ENCODE data around the gene H2BW1.
"Not testable (repeated sequence)": the region's sequence is repeated elsewhere in the genome, so short reads cannot be mapped to it uniquely, and the experiment has no call there.

Gene H2BW1

DNA sequence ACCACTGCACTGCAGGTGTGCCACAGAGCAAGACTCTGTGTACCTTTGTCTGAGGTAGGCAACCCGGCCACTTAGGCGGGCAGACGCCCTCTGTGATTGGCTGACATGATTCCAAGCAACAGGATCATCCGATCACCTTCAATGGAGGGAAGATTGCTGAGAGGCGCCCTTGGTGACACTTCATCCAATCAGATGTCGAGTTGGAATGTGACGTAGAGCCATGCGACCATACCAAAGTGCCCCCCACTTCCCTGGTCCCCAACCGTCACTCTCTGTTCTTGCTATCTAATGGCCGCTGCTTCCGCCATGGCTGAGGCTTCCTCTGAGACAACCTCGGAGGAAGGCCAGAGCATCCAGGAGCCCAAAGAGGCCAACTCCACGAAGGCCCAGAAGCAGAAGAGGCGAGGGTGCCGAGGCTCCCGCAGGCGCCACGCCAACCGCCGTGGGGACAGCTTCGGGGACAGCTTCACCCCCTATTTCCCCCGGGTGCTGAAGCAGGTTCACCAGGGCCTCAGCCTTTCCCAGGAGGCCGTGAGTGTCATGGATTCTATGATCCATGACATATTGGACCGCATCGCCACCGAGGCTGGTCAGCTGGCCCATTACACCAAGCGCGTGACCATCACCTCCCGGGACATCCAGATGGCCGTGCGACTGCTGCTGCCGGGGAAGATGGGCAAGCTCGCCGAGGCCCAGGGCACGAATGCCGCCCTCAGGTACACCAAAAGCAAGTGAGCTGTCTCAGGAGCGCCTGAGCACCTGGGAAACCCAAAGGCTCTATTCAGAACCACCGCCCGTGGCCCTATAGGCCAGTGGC is 26.4 kb upstream of the H2BW1 start, which contains the start of gene H2BW2:
H2BW2 (plus strand) TSS at position 268 of the 817 bp plus-strand sequence; CDS start at position 307, 39 bp downstream.
- Histone ChIP-seq H3K4me3 (no peak within 1 kb of the TSS), H3K36me3 (no peaks in the 10 kb centered on the region), H3K9me3 (no peaks in the 10 kb centered on the region), H3K27ac (no peak within 1 kb of the TSS), H3K4me1 (no peaks in the 10 kb centered on the region), H3K27me3 (no peaks in the 10 kb centered on the region)
- intact Hi-C loops (cut with DNase I; ENCODE audit: low total_unique reads): no loop called here
- TF ChIP-seq, protein P1, sequence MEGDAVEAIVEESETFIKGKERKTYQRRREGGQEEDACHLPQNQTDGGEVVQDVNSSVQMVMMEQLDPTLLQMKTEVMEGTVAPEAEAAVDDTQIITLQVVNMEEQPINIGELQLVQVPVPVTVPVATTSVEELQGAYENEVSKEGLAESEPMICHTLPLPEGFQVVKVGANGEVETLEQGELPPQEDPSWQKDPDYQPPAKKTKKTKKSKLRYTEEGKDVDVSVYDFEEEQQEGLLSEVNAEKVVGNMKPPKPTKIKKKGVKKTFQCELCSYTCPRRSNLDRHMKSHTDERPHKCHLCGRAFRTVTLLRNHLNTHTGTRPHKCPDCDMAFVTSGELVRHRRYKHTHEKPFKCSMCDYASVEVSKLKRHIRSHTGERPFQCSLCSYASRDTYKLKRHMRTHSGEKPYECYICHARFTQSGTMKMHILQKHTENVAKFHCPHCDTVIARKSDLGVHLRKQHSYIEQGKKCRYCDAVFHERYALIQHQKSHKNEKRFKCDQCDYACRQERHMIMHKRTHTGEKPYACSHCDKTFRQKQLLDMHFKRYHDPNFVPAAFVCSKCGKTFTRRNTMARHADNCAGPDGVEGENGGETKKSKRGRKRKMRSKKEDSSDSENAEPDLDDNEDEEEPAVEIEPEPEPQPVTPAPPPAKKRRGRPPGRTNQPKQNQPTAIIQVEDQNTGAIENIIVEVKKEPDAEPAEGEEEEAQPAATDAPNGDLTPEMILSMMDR (IDR thresholded peaks at IDR 0.05): no peak
- no peak for DNase-seq

DNA sequence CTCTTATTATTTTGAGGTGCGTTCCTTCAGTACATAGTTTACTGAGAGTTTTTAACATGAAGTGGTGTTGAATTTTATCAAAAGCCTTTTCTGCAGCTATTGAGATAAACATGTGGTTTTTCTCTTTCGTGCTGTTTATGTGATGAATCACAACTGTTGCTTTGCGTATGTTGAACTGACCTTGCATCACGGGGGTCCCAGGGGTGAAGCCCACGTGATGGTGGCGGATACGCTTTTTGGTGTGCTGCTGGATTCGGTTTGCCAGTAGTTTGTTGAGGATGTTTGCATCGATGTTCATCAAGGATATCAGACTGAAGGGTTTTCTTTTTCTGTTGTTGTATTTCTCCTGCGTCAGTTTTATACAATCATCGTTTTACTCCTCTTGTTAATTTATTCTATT is 4.6 kb upstream of the H2BW1 start:
- intact Hi-C loops (cut with DNase I; ENCODE audit: low total_unique reads): no loop called here
- peaks cover 0 to 7% (median 0%) of the 10 kb centered on the region in 3 donors for H3K9me3 ChIP-seq
- no peaks in the 10 kb centered on the region for H3K27me3 ChIP-seq
- TF ChIP-seq, protein P1 (IDR thresholded peaks at IDR 0.05): no peak
- no peak overlapping the region for H3K4me3 ChIP-seq
- H3K27ac ChIP-seq: no peak overlapping the region
- DNase-seq: no peak
- H3K4me1 ChIP-seq: no peaks in the 10 kb centered on the region
- H3K36me3 ChIP-seq: no peaks in the 10 kb centered on the region

DNA sequence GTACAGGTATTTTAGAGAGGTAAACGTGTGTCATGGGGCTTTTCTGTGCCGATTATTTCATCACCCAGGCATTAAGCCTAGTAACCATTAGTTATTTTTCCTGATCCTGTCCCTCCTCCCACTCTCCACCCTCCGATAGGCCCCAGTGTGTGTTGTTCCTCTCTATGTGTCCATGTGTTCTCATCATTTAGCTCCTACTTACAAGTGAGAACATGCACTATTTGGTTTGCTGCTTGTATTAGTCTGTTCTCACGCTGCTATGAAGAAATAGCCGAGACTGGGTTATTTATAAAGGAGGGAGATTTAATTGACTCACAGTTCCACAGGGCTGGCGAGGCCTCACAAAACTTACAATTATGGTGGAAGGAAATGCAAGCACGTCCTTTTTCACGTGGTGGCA is 2.1 kb upstream of the H2BW1 start:
- not testable (repeated sequence) for H3K9me3 ChIP-seq, H3K4me3 ChIP-seq

DNA sequence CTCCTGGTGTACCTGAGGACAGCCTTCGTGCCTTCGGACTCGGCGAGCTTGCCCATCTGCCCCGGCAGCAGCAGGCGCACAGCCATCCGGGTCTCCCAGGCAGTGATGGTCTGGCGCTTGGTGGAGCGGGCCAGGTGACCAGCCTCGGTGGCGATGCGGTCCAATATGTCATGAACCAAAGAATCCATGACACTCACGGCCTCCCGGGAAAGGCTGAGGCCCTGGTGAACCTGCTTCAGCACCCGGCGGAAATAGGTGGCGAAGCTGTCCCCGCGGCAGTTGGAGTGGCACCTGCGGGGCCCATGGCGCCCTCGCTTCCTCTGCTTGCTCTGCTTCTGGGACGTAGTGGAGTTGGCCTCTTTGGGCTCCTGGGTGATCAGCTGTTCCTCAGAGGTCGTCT is 350 bp downstream of the H2BW1 start:
- Histone ChIP-seq H3K36me3 (no peaks in the 10 kb centered on the region), H3K27me3 (no peaks in the 10 kb centered on the region), H3K27ac (no peak overlapping the region), H3K4me1 (no peaks in the 10 kb centered on the region), H3K9me3 (no peaks in the 10 kb centered on the region), H3K4me3 (no peak overlapping the region)
- TF ChIP-seq, protein P1 (IDR thresholded peaks at IDR 0.05): no peak
- no peak for DNase-seq
- intact Hi-C loops (cut with DNase I; ENCODE audit: low total_unique reads): loop anchor here (5.0 kb wide), 2 partner anchors 1271 to 1669 kb away; no protein-coding TSS in a partner anchor

More for the DNA sequence above, 2.1 kb upstream of the H2BW1 start:
- DNase-seq; H3K27me3 ChIP-seq; intact Hi-C loops (cut with DNase I; ENCODE audit: low total_unique reads); H3K27ac ChIP-seq; H3K36me3 ChIP-seq; H3K4me1 ChIP-seq: not testable (repeated sequence)

DNA sequence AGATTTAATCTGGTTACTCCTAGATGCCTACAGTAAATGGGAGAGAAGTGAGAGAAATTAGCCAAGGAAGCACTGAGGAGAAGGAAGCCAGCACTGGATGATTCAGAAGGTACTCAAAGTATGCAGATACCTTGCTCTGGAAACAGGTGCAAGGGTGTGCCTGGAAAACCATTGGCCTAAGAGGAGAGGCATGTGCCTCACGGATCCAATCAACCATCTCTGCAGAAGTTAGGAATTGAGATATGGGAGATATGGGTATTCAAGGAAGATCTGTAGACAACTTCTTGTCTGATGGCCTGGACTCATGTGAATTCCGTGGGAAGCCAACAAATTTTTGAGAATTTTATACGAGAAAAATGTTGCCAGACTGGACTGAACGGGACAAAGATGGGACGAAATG is 4.7 kb downstream of the H2BW1 start:
- TF ChIP-seq, protein P1 (IDR thresholded peaks at IDR 0.05): no peak
- no peak overlapping the region for H3K27ac ChIP-seq
- intact Hi-C loops (cut with DNase I; ENCODE audit: low total_unique reads): no loop called here
- H3K4me3 ChIP-seq: no peak overlapping the region
- H3K36me3 ChIP-seq: no peaks in the 10 kb centered on the region
- H3K4me1 ChIP-seq: no peaks in the 10 kb centered on the region
- H3K9me3 ChIP-seq: no peaks in the 10 kb centered on the region
- no peak for DNase-seq
- H3K27me3 ChIP-seq: no peaks in the 10 kb centered on the region

DNA sequence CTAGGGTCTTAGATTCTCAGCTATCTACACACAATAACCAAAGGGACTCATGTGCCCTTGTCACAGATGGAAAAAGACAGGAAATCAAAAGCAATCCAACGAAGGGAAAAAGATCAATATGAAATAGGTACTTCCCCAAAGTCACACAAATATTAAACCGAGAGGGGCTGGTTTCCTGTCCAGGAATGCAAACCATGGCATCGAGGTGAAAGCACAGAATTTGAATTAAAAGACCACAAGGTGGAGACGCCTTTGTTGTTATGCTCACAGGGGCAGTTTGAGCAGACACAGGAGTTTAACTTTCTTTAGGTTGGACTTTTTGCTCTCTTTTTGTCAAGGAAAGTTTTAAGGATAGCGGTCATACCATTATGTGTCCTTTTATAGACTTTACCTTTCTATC is 14.3 kb downstream of the H2BW1 start:
- intact Hi-C loops (cut with DNase I; ENCODE audit: low total_unique reads): no loop called here
- no peaks in the 10 kb centered on the region for H3K36me3 ChIP-seq
- peaks cover 0 to 18% (median 0%) of the 10 kb centered on the region in 4 donors for H3K4me1 ChIP-seq
- no peak overlapping the region for H3K27ac ChIP-seq
- no peak for DNase-seq
- H3K27me3 ChIP-seq: no peaks in the 10 kb centered on the region
- TF ChIP-seq, protein P1 (IDR thresholded peaks at IDR 0.05): no peak
- H3K4me3 ChIP-seq: no peak overlapping the region
- no peaks in the 10 kb centered on the region for H3K9me3 ChIP-seq

DNA sequence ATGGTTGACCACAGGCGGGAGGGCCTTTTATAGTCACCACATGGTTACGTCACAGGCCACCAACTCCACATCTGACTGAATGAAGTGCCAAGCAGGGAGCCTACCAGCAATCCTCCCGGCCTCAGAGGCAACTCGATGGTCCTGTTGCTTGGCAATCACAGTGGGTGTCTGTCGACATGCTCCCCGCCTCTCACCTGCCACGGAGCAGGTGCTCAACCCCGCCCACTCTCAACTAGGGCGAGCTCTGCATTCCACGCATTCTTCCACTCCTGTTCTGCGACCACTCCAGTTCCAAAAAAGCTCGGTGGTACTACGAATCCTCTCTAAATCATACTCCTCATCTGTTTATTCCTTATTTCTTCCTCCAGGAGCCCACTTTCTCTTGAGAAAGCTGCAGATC is 30.0 kb downstream of the H2BW1 start:
- intact Hi-C loops (cut with DNase I; ENCODE audit: low total_unique reads); DNase-seq; H3K27ac ChIP-seq; H3K9me3 ChIP-seq; H3K4me3 ChIP-seq; H3K27me3 ChIP-seq; H3K36me3 ChIP-seq; H3K4me1 ChIP-seq: not testable (repeated sequence)

DNA sequence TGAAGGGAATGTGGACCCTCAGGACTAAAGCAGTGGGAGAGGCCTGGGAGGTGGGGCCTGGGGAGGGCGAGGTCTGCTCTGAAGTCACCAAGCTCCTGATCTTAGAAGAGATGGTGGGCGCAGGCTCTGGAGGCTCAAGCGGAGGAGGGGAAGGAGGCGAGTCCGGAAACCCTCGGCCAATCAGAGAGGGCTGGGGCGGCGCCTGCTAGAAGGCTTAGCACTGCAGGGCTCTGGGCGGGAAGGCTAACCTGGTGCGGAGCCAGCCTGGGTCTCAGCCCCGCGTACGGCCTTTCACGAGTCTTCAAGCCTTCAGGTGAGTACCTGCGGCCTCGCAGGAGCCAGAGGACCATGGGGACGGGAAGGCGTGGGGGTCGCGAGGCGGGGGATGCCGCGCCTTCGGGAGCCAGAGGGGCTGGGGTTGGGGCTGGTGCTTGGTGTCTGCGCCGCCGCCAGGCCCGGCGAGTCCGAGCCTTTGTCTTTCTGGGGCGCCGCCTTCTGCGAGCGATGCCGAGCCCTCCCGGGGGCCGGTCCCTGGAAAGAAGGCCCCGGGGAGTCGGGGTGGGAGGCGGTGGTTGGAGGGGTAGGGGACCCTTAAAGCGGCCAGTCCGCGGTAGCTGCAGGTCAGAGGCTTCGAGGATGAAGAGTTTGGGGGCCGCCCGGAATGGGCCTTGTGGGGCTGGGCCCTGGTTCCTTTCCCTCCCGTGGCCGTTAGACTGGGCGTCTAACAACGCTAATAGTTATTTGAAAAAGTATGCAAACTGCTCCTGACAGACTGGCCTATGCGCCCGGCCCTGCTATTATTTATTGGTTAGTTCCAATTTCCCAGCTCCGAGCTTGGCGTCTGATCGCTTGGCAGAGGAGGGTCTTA is 50.9 kb downstream of the H2BW1 start, which contains the start of gene TMSB15B:
TMSB15B (plus strand) TSS at position 217 of the 868 bp plus-strand sequence.
- intact Hi-C loops (cut with DNase I; ENCODE audit: low total_unique reads): not testable (repeated sequence)

More for the DNA sequence above, 50.9 kb downstream of the H2BW1 start, which contains the start of gene TMSB15B:
- not testable (repeated sequence) for H3K36me3 ChIP-seq, H3K9me3 ChIP-seq, H3K4me3 ChIP-seq, DNase-seq, H3K27ac ChIP-seq, H3K27me3 ChIP-seq, H3K4me1 ChIP-seq

Measured in tibial artery (tissue), 4 donors.